HT1080 (cell line): ENCODE data around the gene KDM1B. TPM values are rescaled to one million over a fixed set of nuclear protein-coding genes. Genes with fewer than 3 reads are reported as not detected.
"Not testable (repeated sequence)": the region's sequence is repeated elsewhere in the genome, so short reads cannot be mapped to it uniquely, and the experiment has no call there.

Experiments
- DNase-seq: peaks from one replicate; pipeline ENCODE4 v3.0.0-alpha.2; 2015; ENCODE audit warnings: low read depth
- total RNA-seq: library from RNA; depleted of rRNA; stranded (reverse); fragments of >200 nt; shearing (Covaris generic); gene quantifications from 2 replicates; pipeline ENCODE4 v1.2.3, GENCODE V29; 2014

Gene KDM1B
- total RNA-seq, 1 experiment from 2014 or later, result 25.3 TPM

DNA sequence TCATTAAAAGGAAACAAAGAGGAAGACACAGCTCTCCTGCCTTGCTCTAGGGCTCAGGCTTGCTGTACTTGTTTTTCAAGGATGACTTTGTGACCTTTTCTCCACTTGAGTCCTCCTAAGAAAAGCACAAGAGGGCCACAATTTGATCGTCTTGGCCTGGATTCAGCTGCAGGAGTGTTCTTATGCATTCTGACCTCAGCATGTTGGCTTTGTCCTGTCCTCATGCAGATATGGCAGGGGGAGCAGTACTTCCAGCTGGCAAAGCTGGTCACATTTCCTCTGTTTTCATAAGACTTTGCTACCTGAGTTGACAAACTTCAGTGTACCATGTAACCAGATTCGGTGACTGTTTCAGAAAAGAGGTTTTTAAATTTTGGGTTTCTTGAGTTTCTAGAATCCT is 30.8 kb downstream of the KDM1B start:
- no peak for DNase-seq

DNA sequence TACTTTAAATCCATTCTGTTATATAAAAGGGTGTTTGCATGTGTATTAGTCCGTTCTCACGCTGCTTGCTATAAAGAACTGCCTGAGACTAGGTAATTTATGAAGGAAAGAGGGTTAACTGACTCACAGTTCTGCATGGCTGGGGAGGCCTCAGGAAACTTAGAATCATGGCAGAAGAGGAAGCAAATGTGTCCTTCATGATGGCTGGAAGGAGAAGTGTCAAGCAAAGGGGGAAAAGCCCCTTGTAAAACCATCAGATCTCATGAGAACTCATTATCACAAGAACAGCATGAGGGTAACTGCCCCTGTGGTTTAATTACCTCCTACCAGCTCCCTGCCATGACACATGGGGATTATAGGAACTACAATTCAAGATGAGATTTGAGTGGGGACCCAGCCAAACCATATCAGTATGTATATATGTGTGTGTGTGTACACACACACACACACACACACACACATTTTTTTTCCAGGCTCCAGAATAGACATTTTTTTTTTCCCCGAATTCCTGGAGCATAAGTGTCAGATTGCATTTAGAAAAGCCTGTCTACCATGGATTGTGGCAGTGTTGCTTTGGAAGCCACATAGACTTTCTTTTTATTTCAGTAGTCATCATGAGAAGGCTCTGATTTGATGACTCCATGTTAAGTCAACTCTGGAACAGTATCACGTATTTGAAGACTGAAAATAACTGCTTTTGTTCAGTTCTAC is 31.5 kb downstream of the KDM1B start:
- DNase-seq, result no peak

- DNase-seq, result no peak
These were observed 32.5 kb downstream of the KDM1B start for GRCh38 chr6:18187701-18188100.

DNA sequence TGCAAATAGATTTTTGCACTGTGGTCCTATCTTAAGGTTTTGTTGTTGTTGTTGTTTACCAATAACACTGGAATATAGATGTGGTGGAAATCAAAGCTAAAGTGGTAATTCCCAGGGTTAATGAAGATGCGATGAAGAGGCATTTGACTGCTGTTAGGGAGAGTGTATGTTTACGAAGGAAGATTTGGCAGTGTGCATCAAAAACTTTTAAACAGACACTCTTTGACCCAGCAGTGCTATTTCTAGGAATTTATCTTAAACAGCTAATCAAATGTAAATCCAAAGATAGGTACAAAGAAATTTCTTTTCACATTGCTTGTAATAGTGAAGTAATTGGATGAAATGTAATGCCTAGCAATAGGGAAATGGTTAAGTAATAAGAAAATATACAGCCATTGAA is 34.0 kb downstream of the KDM1B start:
- no peak for DNase-seq

DNA sequence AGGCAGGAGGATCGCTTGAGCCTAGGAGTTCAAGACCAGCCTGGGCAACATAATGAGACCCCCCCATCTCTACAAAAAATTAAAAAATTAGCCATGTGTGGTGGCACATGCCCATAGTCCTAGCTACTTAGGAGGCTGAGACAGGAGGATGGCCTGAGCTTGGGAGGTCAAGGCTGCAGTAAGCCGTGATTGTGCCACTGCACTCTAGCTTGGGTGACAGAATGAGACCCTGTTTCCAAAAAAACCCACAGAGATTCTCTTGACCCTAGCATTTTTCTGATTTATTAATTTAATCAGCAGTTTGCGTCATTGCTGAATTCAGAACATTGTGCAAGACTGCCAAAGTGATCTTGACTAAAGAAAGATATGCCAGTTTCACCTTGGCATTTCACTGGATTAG is 36.8 kb downstream of the KDM1B start:
- DNase-seq, result no peak

- DNase-seq, result no peak
These were observed 48.6 kb downstream of the KDM1B start for GRCh38 chr6:18203786-18204185.

DNA sequence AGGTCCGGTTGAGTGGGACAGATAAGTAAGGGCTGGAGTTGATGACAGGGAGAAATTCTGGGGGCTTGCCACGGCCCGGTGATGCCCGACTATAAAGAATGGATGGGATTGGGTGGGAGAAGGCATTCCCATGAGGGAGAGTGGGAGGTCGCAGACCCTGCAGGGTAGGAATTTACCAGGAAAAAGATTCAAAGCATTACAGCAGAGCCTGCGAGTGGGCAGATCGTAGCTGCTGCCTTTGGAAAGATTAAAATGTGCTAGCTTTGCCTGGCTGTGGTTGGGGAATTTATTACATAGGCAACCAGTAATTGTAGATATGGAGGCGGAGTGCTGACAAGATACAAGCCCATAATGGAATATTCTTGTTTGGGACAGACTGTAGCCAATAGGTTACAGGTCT is 49.5 kb downstream of the KDM1B start:
- DNase-seq, result no peak

- no peak for DNase-seq
These were observed 51.4 kb downstream of the KDM1B start for GRCh38 chr6:18206591-18206990.

DNA sequence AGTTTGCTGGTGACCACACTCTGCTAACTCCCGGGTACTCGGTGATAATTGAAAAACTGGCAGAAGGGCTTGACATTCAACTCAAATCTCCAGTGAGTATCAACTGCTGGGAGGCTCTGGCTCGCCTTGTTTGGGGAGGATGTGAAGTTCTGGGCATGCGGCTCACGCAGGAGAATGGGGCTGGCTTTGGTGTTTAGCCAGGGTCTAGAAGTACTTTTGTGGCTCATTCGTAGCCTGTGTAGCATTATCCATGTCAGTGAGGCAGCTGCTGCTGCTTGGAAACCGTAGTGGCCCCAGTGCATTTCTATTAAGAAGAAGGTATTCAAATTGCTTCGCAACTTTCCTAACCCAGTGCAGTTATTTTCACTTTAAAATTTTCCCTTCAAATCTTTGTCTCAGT is 52.2 kb downstream of the KDM1B start:
- no peak for DNase-seq

DNA sequence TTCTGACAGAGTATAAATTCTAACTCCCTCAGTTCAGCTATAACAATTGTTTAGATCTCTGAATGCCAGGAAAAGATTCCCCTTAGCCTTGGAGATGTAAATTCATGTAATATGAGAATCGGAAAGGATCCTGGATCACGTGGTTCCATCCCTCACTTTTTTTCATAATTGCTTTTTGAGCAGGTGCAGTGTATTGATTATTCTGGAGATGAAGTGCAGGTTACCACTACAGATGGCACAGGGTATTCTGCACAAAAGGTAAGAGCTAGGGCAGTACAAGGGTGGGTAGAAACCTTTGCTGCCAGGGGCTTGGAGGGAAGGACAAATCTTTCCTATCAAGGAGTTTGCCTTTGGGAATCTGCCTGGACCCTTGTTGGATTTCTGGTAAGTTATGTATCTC is 52.7 kb downstream of the KDM1B start:
- no peak for DNase-seq

DNA sequence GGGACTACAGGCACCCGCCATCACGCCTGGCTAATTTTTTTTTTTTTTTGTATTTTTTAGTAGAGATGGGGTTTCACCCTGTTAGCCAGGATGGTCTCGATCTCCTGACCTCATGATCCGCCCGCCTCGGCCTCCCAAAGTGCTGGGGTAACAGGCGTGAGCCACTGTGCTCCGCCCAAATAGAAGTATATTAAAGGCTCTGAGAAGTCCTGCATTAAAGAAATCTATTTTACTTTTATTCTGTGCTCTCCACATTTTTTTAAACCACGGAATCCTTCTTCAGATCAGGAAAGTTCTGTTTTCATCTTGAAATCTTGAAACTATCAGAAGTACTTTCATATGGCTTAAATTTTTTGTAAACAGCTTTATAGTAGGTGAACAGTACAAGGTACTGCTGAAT is 53.6 kb downstream of the KDM1B start:
- DNase-seq, result not testable (repeated sequence)

GRCh38 chr6:18209539-18210197 is 54.4 kb downstream of the KDM1B start:
- DNase-seq, result no peak

- no peak for DNase-seq
These were observed 55.5 kb downstream of the KDM1B start for GRCh38 chr6:18210707-18211106.

GRCh38 chr6:18211338-18211737 is 56.1 kb downstream of the KDM1B start:
- DNase-seq, result no peak

DNA sequence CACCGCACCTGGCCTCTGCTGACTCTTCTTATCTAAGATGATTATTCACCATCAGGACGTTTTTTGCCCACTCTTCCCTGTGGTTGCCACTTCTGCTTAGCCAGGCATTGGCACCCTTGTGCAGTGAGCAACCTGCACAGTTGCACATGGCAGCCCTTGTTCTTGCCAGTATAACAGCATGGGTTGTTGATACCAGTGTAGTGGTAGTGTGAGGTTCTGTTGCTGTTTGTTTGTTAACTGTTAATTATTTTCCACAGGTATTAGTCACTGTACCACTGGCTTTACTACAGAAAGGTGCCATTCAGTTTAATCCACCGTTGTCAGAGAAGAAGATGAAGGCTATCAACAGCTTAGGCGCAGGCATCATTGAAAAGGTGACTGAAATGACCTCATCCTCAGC is 57.0 kb downstream of the KDM1B start:
- no peak for DNase-seq

GRCh38 chr6:18213439-18213838 is 58.2 kb downstream of the KDM1B start:
- DNase-seq, result no peak

DNA sequence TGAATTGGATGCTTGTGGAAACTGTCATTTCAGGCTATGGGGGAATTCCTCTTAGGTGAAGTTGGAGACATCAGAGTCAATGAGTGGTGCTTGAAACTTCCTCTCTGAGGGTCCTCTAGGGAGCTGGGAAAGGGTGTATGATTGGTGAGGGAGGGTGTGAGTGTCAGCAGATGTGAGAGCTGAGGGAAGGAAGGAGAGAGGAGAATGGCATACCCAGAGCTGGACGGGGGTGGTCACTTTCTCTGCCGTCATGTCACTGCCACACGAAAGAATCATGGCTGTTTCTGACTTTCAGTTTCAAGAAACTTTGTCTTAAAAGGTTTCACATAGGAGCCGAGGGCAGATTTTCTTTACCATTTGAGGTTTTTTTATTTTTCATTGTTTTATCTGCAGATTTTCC is 58.8 kb downstream of the KDM1B start:
- DNase-seq, result no peak

DNA sequence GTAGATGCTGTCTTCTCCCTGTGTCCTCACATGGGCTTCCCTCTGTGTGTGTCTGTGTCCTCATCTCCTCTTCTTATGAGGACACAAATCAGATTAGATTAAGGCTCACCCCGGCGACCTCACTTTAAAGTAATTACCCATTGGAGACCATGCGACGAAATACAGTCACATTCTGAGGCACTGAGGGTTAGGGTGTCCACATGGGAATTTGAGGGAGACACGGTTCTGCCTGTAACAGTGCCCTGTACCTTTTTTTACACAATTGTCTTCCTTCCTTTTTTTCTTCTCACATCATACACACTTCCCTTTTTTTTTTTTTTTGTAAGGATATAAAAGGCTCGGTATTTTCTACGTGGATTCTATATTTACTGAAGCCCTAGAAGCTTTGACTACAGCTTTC is 60.2 kb downstream of the KDM1B start:
- no peak for DNase-seq

DNA sequence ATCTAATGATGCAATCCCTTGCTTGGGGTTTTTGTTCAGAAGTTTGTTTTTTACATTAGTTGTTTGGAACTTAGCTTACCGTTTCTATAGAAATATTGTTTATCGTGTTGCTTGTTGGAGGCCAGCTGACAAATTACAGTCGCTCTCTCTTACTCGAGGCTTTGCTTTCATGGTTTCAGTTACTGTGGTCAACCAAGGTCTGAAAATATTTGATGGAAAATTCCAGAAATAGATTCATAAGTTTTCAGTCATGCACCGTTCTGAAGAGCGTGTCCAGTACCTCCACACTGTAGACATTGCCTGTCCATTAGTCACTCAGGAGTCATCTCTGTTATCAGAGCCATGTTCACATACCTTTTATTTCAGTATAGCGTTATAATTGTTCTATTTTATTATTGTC is 61.2 kb downstream of the KDM1B start:
- DNase-seq, result peak; percentile 55

- no peak for DNase-seq
These were observed 63.0 kb downstream of the KDM1B start for GRCh38 chr6:18218233-18218632.

- no peak for DNase-seq
These were observed 64.4 kb downstream of the KDM1B start for GRCh38 chr6:18219591-18219990.

GRCh38 chr6:18221288-18221615 is 66.0 kb downstream of the KDM1B start:
- DNase-seq, result no peak

DNA sequence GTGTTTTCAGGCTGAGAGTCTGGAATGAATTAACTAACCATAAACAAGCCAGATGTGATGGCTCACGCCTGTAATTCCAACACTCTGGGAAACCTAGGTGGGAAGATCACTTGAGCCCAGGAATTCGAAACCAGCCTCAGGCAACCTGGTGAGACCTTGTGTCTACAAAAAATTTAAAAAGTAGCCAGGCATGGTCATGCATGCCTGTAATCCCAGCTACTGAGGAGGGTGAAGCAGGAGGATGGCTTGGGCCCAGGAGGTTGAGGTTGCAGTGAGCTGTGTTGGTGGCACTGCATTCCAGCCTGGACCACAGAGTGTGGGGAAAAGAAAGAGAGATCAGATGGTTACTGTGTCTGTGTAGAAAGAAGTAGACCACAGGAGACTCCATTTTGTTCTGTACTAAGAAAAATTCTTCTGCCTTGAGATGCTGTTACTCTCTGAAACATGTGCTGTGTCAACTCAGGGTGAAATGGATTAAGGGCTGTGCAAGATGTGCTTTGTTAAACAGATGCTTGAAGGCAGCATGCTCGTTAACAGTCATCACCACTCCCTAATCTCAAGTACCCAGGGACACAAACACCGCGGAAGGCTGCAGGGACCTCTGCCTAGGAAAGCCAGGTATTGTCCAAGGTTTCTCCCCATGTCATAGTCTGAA is 71.4 kb downstream of the KDM1B start:
- not testable (repeated sequence) for DNase-seq
